Mucosa of rectum (tissue), 2 donors: ENCODE measurements around the gene B9D1.

ENCODE experiments used
- H3K27ac ChIP-seq, 2 donors: one replicate each; pipeline ENCODE4 v1.7.0; 2013; ENCODE audit warnings: inconsistent platforms in 2 of 2, low read depth in 2 of 2, low read length in 2 of 2
- H3K27me3 ChIP-seq, 2 donors: one replicate each; pipeline ENCODE4 v1.7.0; 2013; ENCODE audit warnings: low read length in 2 of 2; ENCODE audit not compliant: control insufficient read depth in 2 of 2, insufficient read depth in 2 of 2
- H3K36me3 ChIP-seq, 2 donors: one replicate each; pipeline ENCODE4 v1.7.0; 2013; ENCODE audit warnings: low read length in 2 of 2; ENCODE audit not compliant: control insufficient read depth in 2 of 2, insufficient read depth in 2 of 2
- H3K4me1 ChIP-seq, 2 donors: one replicate each; pipeline ENCODE4 v1.7.0; 2013; ENCODE audit warnings: low read length in 2 of 2, mild to moderate bottlenecking in 1 of 2; ENCODE audit not compliant: control insufficient read depth in 2 of 2, insufficient read depth in 2 of 2
- H3K4me3 ChIP-seq, 2 donors: one replicate each; pipeline ENCODE4 v1.7.0; 2013; ENCODE audit warnings: low read length in 2 of 2
- H3K9ac ChIP-seq, 2 donors: one replicate each; pipeline ENCODE4 v1.7.0; 2013; ENCODE audit warnings: low read length in 2 of 2, low read depth in 1 of 2, mild to moderate bottlenecking in 1 of 2
- H3K9me3 ChIP-seq, 2 donors: one replicate each; pipeline ENCODE4 v1.7.0; 2013; ENCODE audit warnings: low read length in 2 of 2; ENCODE audit not compliant: control insufficient read depth in 2 of 2
- donor health status: healthy.
- donor health status: Normal muscosa, but diverticular disease.

The B9D1 gene

DNA sequence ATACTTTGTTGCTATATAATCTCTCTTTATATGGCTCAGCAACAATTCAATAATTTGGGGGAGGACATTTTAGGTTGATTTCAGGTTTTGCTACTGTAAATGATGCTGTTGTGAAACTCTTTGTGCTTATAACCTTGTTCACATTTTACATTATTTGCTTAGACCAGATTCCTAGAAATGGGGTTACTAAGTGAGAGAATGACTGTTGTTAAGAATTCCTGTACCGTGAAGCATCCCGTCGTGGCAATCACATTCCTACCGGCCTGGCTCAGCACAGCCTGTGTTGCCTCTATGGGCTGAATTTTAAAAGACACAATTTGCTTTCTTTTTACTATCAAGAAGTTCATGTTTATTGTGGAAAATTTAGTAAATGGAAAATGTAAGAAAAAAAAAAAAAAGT is 31.4 kb downstream of the B9D1 start:
- no peak overlapping the region for H3K4me3 ChIP-seq
- H3K9me3 ChIP-seq, result no peaks in the 10 kb centered on the region
- peaks cover 0 to 4% of the 10 kb centered on the region in 2 donors for H3K36me3 ChIP-seq
- no peak overlapping the region for H3K27ac ChIP-seq
- H3K9ac ChIP-seq, result no peak overlapping the region
- no peaks in the 10 kb centered on the region for H3K4me1 ChIP-seq
- H3K27me3 ChIP-seq, result no peaks in the 10 kb centered on the region

DNA sequence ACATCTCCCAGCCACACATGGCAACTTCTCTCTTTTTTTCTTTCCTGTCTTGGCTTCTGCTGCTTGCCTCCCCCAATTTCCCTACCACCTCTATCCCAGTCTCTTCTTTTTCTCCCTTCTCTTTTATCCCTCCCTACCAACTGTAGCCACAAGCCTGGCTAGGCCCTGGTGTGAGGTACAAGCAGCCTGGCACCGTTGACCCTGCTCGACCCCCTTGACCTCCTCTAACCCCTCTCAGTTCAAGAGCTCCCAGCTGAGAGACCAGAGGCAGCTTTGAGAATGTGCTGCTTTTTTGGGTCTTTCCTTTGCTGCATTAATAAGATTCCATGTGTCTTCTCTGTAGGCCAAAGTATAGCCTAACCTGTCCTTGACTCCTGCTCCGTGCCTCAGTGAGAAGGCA is 32.3 kb downstream of the B9D1 start:
- Histone ChIP-seq H3K9me3 (no peaks in the 10 kb centered on the region), H3K27me3 (no peaks in the 10 kb centered on the region), H3K4me3 (no peak overlapping the region), H3K4me1 (no peaks in the 10 kb centered on the region), H3K9ac (no peak overlapping the region), H3K36me3 (peaks cover 0 to 4% of the 10 kb centered on the region in 2 donors), H3K27ac (no peak overlapping the region)

DNA sequence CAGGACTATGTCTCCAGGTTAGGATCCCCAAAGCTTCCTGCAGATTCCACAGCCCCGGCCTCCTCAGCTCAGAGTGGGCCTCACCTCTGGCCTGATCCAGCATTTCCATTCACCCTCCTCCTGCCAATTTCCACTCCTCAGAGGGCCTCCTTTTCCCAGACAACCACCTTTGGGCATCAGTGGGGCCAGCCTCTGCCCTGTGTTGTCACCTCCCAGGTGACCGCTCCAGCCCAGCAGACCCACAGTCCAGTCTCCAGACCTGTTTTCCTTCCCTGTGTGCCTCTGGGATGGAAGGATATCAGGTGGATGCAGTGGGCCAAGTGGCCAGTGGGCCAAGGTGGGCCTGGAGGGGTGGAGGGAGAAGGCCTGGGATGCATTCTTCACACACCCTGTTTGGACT is 32.7 kb downstream of the B9D1 start:
- Histone ChIP-seq H3K27me3 (no peaks in the 10 kb centered on the region), H3K4me1 (no peaks in the 10 kb centered on the region), H3K9me3 (no peaks in the 10 kb centered on the region), H3K36me3 (peaks cover 0 to 4% of the 10 kb centered on the region in 2 donors), H3K9ac (no peak overlapping the region), H3K27ac (no peak overlapping the region), H3K4me3 (no peak overlapping the region)

DNA sequence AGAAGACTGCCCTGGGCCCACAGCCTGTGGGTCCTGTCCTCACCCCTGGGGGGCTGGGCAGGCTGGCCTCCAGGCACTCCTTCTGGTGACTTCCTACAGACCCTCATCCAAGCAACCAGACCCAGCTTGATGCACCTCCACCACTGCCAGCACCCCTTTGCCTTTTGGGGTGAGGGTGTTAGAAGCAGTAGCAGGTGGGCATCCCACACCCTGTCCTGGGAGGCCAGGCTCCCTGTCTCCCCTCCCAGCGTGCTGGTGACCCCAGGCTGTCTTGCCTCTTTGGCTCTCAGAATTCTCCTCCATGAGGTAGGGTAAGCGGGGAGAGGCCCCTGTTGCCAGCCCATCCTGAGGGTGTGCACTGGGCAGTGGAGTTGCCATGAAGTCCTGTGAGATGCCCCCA is 33.4 kb downstream of the B9D1 start:
- Histone ChIP-seq H3K4me1 (no peaks in the 10 kb centered on the region), H3K4me3 (no peak overlapping the region), H3K27me3 (no peaks in the 10 kb centered on the region), H3K9ac (no peak overlapping the region), H3K27ac (no peak overlapping the region), H3K9me3 (no peaks in the 10 kb centered on the region), H3K36me3 (peaks cover 0 to 2% of the 10 kb centered on the region in 2 donors)

DNA sequence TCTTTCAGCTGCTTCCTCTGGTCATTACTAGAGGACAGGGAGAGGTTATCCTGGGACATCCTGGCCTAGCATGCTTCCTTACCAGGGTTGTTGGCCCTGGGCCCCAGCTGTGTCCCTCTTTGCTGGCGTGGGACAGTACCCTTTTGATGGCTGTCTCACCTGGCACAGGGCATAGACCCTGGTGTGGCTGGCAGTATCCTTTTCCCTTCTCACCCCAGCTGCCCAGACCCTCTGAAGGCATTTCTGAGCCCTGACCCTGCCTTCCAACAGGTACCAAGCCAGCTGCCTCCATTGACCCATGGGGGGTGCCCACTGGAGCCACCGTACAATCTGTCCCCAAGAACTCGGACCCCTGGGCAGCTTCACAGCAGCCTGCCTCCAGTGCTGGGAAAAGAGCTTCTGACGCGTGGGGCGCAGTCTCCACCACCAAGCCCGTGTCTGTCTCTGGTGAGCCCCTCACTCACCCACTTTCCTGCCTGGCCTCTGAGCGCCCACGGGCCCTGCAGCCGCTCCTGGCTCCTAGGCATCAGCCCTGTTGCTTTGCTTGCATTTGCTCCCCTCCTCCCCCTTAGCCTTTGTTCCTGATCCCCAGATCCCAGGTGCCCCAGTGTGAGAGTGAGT is 34.0 kb downstream of the B9D1 start:
- Histone ChIP-seq H3K9ac (no peak overlapping the region), H3K9me3 (no peaks in the 10 kb centered on the region), H3K27ac (no peak overlapping the region), H3K4me1 (no peaks in the 10 kb centered on the region), H3K4me3 (no peak overlapping the region), H3K27me3 (no peaks in the 10 kb centered on the region), H3K36me3 (no peaks in the 10 kb centered on the region)

DNA sequence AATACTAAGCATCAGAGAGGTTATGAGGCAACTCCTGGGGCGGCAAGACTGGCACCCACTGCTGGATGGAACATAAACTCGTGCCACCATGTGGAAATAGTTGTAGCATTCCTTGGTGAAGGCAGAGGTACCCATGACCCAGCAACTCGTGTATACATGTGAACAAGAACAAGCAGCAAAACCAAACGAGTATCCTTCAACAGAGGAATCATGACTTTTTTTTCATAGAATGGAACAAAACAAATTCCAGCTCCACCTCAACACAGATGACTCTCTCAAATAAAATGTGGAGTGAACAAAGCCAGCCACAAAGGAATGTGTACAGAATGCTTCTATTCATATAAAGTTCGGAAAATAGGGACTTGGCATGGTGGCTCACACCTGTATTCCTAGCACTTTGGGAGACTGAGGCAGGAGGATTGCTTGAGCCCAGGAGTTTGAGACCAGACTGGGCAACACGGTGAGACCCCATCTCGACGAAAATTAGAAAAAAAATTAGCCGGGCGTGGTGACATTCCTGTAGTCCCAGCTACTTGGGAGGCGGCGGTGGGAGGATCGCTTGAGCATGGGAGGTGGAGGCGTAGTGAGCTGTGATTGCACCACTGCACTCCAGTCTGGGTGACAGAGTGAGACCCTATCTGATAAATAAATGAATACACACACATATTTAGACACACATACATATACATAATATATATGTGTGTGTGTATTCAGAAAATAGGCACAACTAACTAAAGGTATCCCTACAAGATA is 35.3 kb downstream of the B9D1 start:
- Histone ChIP-seq H3K4me1 (no peaks in the 10 kb centered on the region), H3K9ac (no peak overlapping the region), H3K4me3 (no peak overlapping the region), H3K9me3 (no peaks in the 10 kb centered on the region), H3K27ac (no peak overlapping the region), H3K36me3 (no peaks in the 10 kb centered on the region), H3K27me3 (no peaks in the 10 kb centered on the region)

DNA sequence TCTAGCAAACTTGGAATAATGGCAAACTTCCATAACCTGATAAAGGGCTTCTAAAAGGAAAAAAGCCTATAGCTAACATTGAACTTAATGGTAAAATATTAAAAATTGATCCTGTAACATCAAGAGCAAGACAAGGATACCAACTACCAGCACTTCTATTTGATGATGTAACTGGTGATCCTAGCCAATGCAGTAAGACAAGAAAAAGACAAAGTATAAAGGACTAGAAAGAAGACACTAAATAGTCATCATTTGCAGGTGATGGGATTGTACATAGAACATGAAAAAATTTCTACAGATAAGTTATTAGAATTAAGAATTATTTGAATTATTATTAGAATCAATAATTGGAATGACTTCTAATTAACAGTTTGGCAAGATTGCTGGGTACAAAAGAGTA is 37.0 kb downstream of the B9D1 start:
- Histone ChIP-seq H3K9ac (no peak overlapping the region), H3K4me1 (no peaks in the 10 kb centered on the region), H3K36me3 (peaks cover 0 to 3% of the 10 kb centered on the region in 2 donors), H3K9me3 (no peaks in the 10 kb centered on the region), H3K4me3 (no peak overlapping the region), H3K27ac (no peak overlapping the region), H3K27me3 (no peaks in the 10 kb centered on the region)

DNA sequence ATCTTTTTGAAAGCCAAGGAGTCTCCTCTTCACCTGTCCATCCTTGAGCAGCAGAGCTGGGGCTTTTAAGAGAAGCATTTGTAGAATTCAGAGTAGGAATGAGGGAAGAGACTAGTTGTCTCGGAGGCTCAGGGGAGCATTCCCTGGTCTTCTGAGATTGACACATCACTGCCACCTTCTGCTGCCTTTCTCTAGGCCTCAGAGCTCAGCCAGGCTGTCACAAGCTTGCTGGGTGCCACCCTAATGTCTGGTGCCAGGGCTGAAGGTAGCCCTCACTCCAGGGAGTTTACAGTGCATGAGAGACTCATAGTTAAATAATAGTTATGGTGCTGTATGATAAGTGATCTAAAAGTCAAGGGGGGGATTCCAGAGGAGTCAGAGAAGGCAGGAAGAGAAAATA is 39.7 kb downstream of the B9D1 start:
- peaks cover 0 to 3% of the 10 kb centered on the region in 2 donors for H3K36me3 ChIP-seq
- H3K27me3 ChIP-seq, result no peaks in the 10 kb centered on the region
- no peaks in the 10 kb centered on the region for H3K9me3 ChIP-seq
- H3K4me3 ChIP-seq, result no peak overlapping the region
- H3K27ac ChIP-seq, result no peak overlapping the region
- no peak overlapping the region for H3K9ac ChIP-seq
- H3K4me1 ChIP-seq, result no peaks in the 10 kb centered on the region

DNA sequence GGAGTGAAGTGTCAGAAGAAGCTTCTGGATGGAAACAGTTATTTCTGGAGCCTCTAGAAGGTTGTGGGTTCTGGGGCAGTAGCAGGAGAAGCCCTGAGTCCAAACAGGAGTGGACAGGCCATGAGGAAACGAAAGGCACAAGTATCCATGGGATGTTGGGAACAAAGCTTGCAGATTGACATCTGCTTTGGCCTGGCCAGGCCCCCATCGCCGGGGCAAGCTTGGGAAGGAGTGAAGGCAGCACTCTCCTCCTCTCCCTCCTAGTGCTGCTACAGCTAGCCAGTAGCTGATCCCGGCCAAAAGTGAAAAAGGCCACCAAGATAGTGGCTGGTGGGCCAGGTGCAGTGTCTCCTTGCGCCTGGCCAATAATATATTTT is 40.4 kb downstream of the B9D1 start:
- no peaks in the 10 kb centered on the region for H3K9me3 ChIP-seq
- no peak overlapping the region for H3K9ac ChIP-seq
- H3K27me3 ChIP-seq, result no peaks in the 10 kb centered on the region
- H3K27ac ChIP-seq, result no peak overlapping the region
- no peak overlapping the region for H3K4me3 ChIP-seq
- peaks cover 3 to 6% of the 10 kb centered on the region in 2 donors for H3K4me1 ChIP-seq
- peaks cover 0 to 3% of the 10 kb centered on the region in 2 donors for H3K36me3 ChIP-seq

DNA sequence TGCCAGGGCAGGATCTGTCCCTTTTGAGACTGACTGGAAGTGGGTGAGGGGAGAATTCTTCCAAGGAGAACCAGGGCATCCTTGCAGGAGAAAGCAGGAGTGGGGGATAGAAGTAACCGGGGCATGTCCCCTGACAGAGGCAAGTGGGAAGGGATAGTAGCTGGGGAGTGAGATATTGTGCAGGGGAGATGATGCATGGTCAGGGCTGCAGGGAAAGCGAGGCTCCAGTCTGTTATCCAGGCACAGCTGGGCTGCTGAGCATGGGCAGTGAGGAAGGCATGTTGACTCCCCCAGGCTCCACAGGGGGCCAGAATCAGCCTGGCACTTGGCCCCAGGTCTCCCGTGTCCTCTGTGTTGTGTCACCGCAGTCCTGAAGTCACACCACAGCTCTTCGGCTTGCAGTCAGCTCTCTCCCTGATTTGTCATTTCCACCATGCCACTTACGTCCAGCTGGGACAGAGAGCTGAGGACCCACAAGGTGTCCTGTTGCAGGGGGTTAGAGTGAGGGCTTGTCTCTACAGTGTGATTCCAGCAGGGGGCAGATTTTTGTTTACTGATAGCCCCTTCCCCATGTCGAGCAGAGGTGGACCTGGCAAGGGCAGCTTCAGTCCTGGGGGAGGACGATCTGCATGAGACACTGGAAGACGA is 40.9 kb downstream of the B9D1 start:
- peaks cover 0 to 5% of the 10 kb centered on the region in 2 donors for H3K36me3 ChIP-seq
- H3K4me1 ChIP-seq, result peaks cover 5 to 9% of the 10 kb centered on the region in 2 donors
- H3K4me3 ChIP-seq, result no peak overlapping the region
- no peaks in the 10 kb centered on the region for H3K9me3 ChIP-seq
- no peaks in the 10 kb centered on the region for H3K27me3 ChIP-seq
- H3K27ac ChIP-seq, result no peak overlapping the region
- no peak overlapping the region for H3K9ac ChIP-seq
